ENCODE data around the gene PAXIP1.

PAXIP1 gene

GRCh38 chr7:154912871-154913637 is 89.9 kb downstream of the PAXIP1 start:
- DNase-seq (ENCODE audit: low read depth): no peak

- DNase-seq (ENCODE audit: low read depth): no peak
Observed at GRCh38 chr7:154911862-154912455, 91.0 kb downstream of the PAXIP1 start.

GRCh38 chr7:154911411-154911810 is 91.5 kb downstream of the PAXIP1 start:
- no peak for DNase-seq (ENCODE audit: low read depth)

GRCh38 chr7:154910977-154911376 is 91.9 kb downstream of the PAXIP1 start:
- no peak for DNase-seq (ENCODE audit: low read depth)

- no peak for DNase-seq (ENCODE audit: low read depth)
Observed at GRCh38 chr7:154910125-154910524, 92.8 kb downstream of the PAXIP1 start.

- DNase-seq (ENCODE audit: low read depth): no peak
Observed at GRCh38 chr7:154909241-154910105, 93.5 kb downstream of the PAXIP1 start.

- no peak for DNase-seq (ENCODE audit: low read depth)
Observed at GRCh38 chr7:154907651-154908620, 95.0 kb downstream of the PAXIP1 start.

- no peak for DNase-seq (ENCODE audit: low read depth)
Observed at GRCh38 chr7:154906736-154907355, 96.1 kb downstream of the PAXIP1 start.

- DNase-seq (ENCODE audit: low read depth): no peak
Observed at GRCh38 chr7:154906201-154906600, 96.7 kb downstream of the PAXIP1 start.

- no peak for DNase-seq (ENCODE audit: low read depth)
Observed at GRCh38 chr7:154905615-154906014, 97.3 kb downstream of the PAXIP1 start.

GRCh38 chr7:154905146-154905545 is 97.8 kb downstream of the PAXIP1 start:
- DNase-seq (ENCODE audit: low read depth): no peak

GRCh38 chr7:154903083-154903731 is 99.7 kb downstream of the PAXIP1 start:
- no peak for DNase-seq (ENCODE audit: low read depth)

- DNase-seq (ENCODE audit: low read depth): no peak
Observed at GRCh38 chr7:154902600-154903082, 100.3 kb downstream of the PAXIP1 start.

GRCh38 chr7:154899862-154900261 is 103.1 kb downstream of the PAXIP1 start:
- no peak for DNase-seq (ENCODE audit: low read depth)

- DNase-seq (ENCODE audit: low read depth): no peak
Observed at GRCh38 chr7:154898973-154899855, 103.7 kb downstream of the PAXIP1 start.

GRCh38 chr7:154896076-154896475 is 106.8 kb downstream of the PAXIP1 start:
- DNase-seq (ENCODE audit: low read depth): no peak
